ENCODE results near the gene RAD51C. TPM values are rescaled to one million over a fixed set of nuclear protein-coding genes. Genes with fewer than 3 reads are reported as not detected.

The RAD51C gene
- total RNA-seq, 2 donors from 2014 or later = 24.3 to 29.3 TPM

- no peak for TF ChIP-seq CTCF (IDR thresholded peaks at IDR 0.05)
- no peak overlapping the region for H3K27ac ChIP-seq
Measured at GRCh38 chr17:58785097-58785496, 92.7 kb downstream of the RAD51C start.

More at GRCh38 chr17:58785097-58785496, 92.7 kb downstream of the RAD51C start:
- Histone ChIP-seq H3K4me3 (no peak overlapping the region), H3K36me3 (no peaks in the 10 kb centered on the region), H3K9me3 (no peaks in the 10 kb centered on the region), H3K4me1 (peaks cover 0 to 8% of the 10 kb centered on the region in 2 donors), H3K27me3 (no peaks in the 10 kb centered on the region)
- no peak for DNase-seq (ENCODE audit: low spot score)

Other genes with a start within 250 kb of the RAD51C start
- gene HSF5, start 204.2 kb upstream of the RAD51C start, total RNA-seq = under 1 TPM in 1 of 2 donors, not detected in 1; 0.08 TPM
- 10 to 100 TPM; 13.9 TPM for gene MTMR4, start 178.0 kb upstream of the RAD51C start, total RNA-seq
- gene TEX14, start 557 bp upstream of the RAD51C start, total RNA-seq = not detected
- gene PPM1E, start 63.3 kb downstream of the RAD51C start, total RNA-seq = 1 to 10 TPM; 1.2 to 5.3 TPM

Measured in right atrium auricular region (tissue), 2 donors.